ENCODE results near the gene CUBN.

Gene CUBN
- 33.3 to 40.5 reads per million in 2 donors for total RNA-seq

DNA sequence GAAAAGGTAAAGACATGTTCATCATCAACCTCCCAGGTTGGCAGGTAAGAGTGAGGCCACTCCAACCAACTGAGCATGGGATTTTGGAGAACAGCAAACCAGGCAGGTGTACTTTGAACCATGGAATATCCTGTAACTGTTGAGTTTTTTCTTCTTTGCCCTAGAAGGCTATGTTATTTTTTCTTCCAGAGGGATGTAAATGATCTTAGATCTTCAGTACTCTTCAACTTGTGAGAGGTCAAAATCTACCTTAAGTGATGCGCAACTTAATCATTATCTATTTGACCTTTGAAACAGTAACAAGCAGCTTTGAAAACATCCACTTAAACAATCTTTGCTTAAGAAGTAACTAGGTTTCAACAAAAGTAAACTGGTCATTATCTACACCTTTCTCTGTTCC is at the start of gene CUBN:
CUBN (minus strand) TSS at position 71 of the 400 bp plus-strand sequence; CDS start at position 25, 46 bp downstream.
- DNase-seq = no peak

DNA sequence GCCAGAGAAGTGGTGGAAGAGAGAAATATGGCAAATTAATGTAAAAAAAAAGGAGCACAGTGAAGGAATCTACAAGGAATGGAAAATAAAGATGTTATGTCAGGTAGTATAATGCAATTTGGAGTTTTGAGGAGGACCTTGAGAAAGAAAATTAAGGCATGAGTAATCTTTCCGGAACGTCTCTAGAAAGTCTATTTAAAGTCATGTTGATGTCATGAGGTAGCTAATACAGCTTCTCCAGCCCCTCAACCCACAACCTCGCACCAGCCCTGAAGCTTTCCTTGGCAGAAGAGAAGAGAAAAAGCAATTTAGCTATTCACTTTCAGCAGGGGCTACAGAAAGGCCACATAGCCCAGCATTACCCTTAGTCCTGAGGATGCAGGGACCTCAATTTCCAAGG is 49.4 kb upstream of the CUBN start:
- DNase-seq = no peak

DNA sequence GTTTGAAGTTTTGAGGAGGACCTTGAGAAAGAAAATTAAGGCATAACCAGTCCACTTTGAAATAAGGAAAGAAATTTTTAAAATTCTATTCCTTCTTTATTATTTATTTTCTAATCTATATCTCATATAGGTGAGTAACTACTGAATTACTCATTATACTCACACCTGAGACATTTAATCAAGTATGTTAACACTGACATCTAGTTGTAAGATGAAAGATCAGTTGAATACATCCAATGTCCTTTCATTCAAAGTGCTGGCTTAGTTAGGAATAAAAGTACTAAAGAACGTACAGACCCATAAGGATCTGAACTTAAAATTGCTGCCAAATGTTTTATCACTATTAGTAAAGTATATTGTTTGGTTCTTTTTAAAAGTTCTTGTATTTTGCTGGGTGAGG is 48.4 kb upstream of the CUBN start:
- no peak for DNase-seq

DNA sequence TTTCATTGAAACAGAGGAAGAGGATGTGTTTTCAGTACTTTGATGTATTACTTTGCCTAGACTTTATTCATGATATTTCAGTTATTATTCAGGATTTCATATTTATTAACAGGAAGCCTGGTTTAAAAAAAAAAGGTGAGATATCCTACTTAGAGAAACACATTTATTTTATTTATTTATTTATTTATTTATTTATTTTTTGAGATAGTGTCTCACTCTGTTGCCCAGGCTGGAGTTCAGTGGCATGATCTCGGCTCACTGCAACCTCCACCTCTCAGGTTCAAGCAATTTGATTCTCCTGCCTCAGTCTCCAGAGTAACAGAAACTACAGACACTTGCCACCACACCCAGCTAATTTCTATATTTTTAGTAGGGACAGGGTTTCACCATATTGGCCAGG is 47.4 kb upstream of the CUBN start:
- no peak for DNase-seq

DNA sequence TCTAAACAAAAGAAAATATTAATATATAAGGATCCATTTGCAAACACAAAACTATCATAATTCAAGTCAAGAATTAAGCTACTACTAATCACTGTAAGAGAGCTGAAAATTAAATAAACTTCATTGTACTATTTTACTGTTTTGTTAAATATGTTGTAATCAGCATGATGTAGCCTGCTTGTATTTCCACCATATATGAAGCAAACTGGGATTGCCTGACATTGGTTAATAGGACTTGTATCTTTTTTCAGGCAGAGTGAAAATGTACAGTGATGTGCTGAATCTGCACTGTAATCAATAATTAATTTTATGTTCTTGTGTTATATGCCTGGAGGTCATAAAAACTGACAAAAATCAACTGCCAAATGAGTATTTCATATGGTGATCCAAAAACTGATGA is 46.5 kb upstream of the CUBN start:
- DNase-seq = no peak

DNA sequence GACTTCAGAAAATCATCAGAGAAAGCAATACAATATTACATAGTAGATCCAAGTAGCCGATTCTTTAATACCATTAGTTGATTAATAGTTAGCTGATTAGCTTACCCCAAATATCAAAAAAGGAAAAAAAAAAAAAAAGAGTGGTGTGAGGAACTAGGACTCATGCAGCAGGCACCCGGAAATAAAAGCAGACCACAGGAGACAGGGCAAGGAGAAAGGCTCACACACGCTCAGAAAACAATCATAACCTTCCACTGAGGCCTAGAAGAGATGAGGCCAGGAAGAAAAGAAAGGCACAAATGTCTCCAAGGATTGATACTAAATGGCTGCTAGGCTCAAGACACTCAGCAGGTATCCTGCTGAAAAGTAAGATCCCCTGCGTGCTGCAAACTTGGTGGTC is 45.9 kb upstream of the CUBN start:
- DNase-seq = no peak

DNA sequence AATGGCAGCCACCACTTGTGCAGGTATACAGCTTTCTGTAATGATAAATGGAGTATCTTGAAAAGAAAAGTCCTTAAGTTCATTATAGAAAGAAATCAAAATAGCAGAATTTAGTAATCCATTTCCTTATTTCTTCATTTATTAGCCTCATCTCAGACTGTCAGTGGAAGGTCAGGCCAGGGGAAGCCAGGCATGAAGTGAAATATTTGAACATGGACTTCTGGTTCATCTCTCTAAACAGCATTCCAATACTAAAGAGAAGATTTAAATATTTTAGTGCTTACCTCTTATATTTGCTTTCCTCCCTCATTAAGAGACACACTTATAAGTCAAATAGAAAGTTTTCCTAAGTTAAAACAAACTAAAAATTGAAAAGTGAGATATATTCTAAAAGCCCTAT is 45.0 kb upstream of the CUBN start:
- no peak for DNase-seq

DNA sequence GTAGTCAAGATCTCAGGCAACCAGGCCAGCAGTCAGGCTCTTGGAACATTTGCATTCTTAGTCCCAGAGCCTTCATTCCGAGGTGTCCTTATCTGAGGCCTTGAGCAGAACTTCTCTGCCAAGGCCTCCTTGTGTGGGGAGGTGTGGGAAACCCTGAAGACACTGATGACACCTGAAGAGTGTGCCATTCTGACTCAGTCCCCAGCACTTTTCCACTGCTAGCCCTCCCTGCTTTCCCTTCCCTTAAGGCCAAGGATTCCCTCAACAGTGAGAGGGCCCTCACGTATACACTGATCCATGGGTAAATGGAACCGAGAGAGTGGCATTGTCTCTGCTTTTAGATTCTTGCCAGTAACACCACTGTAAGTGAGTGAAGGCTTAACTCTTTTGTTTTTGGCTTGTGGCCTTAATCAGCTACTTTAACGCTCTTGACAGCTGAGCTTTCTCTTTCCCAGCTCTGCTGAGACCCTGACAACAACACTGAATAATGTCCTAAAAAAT is 41.6 kb upstream of the CUBN start:
- DNase-seq = no peak

DNA sequence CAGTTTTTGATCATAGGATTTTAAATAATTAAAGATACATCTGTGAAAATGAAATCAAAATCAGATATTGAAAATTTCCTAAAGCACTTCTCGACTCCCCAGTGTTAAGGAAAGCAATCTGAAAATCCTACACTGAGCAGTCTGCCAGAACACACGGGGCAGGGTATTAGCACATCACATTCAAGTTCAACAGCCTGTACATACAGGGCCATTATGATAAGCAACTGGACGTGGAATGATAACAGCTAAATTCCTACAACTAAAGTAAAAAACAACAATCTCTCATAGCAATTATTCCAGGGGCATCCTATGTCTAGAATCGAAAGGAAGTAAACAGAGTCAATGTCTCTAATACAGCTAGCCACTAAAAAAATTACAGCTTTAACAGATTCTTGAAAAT is 40.2 kb upstream of the CUBN start:
- DNase-seq = no peak

DNA sequence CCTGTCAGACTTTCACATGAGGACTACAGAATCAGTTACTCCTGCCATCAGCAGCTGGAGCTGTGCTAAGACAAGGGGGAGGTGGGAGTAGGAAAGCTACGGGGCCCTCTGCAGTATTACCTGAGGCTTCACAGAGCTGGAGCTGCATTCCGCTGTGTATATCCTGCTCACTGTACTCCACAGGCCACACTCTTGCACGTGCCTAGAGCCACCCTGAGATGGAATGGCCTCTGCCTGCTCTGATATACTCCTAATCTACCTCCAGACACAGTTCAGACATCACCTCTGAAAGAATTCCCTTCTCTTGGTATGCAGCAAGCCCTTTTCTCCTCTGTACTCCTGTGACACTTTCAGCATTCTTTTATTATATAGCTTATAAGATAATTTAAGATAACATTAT is 37.1 kb upstream of the CUBN start:
- no peak for DNase-seq

DNA sequence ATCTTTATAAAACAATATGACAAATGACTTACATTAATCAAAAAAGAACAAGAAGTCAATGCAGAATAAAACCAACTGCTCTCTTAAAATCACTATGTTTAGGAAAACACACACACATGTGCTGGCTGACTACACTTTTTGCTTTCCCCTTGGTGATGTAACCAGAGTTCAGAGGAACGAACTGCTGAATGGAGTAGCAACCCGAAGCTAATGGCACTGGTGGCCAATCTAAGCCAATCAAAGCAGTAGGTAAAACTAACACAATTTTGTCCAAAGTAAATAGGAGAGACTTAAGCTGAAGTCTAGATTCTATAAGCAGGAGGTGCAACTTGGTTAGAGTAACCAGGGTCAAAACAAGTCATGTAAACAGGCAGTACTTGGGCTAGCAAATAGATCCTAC is 33.2 kb upstream of the CUBN start:
- no peak for DNase-seq

DNA sequence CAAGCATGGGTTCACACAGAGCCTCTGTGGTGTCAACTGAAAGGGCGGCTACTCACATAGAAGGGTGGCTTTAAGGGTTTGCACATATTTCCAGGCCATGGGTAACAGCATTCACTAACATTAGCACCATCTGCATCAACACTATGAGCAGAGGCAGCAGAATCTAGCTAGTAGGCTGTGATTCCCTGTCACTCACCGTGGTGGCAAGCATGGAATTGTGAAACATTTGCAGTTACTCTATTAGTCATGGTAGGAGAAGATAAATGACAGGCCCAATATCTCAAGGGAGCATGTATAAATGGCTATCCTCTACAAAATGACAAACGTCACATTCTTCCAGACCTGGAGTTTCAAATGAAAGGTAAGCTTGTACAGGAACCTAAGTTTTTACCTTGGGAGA is 32.2 kb upstream of the CUBN start:
- DNase-seq = no peak

DNA sequence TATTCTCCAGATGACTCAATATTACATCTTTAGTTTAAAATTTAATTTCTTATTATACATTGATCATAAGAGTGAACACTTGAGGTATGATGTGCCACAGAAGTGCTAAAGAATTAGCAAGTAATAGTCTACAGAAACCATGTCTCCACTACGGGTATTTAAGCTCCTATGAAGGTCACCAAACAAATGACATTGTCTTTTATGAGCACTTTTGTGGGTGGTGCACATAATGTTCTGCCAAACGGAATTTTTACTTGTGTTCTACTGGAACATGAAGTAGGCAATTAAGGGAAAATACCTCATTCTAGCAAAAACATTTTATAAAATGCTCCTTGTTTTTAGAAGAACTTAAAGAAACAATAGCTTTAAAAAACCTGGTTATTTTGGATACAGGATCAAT is 27.4 kb upstream of the CUBN start:
- DNase-seq = no peak

DNA sequence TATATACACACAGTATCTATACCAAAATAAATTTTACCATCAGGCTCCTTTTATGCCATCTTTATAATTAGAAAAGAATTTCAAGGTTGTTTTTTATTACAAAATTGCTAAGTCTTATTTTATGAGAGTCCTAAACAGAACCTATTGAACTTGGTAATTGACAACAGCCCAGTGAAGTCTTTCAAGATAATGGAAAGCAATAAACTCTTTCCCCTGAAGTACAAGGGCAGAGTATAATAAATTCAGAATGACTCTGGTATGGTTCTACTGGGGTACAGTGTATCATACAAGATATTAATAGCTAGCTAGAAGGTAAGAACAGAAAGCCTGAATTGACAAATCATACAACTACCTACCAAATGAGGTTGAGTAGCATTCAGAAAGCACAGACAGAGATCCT is 26.2 kb upstream of the CUBN start:
- no peak for DNase-seq

DNA sequence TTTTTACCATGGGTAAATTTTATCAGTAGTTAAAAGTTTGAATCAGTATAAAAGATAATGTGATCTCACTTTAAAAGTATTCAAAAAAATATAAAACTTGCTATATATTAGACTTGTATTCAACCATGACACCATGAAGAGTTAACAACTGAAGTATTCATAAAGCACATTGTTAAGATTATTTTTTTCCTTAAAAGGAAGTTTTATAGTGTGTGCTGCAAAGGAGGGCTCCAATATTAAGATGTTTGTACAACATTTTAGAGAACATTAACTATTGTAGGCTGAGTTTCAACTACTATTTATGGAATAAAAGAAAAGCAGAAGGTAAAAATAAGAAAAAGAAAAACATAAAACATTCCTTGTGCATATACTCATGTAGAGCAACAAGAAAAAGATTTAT is 24.5 kb upstream of the CUBN start:
- DNase-seq = no peak

DNA sequence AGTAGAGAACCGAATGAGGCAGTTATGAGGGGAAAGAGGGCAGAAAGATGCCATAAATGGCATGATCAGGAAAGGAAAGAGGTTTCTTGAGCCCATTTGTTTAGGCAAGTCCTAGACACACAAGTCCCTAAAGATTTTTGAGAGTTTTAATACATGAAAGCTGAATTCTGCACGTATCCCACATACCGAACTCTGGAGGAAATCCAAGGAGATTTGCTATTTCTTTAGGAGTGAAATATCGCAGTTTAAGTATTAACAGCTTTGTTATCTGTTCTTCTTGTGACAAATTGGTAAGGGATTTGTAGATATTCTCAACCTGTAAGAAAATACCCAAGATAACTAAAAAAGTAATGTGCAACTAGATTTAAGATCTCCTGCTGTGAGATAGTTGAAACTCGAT is 23.7 kb upstream of the CUBN start:
- DNase-seq = no peak

DNA sequence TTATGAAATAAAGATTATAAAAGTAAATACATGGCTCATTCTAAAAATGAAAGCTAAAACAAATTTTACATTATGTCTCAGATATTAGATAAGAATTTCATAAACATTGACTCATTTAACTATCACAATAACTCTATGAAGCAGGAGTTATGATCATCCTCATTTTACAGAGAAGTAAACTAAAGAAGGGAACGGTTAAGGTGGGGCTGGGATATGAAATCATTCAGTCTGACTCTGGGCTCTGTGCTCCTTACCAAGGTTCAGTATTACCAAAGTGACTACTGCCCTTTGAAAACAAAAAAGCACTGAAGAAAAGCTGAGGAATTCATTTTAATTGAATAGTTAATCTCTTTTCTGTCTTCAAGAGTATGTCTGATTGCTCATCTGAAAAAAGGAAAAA is 22.1 kb upstream of the CUBN start:
- DNase-seq = no peak

DNA sequence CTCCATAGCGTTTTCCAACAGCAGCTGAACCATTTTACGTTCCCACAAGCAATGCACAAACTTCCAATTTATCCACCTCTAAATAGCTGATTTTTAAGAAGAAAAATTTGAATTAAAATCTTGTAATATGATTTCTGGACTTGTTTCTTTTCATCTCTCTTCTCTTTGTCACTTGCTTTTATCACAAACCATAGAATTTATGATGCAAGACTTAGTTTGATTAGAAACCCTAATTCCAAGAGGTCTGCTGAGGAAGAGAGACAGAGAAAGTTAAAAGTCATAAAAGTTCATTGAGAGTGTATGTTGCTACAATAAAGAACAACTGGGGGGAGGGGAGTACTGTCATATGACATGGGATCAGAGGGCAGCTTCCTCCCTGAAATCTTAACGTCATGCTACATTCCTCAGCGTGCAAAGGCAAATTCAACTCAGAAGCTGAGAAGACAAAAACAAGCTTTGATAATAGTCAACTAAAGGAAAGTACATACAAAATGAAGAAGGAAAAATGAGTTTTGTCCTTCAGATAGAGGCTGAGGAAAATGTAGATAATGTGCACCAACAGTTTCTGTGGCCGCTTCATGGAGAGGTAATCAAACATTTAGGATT is 18.4 kb upstream of the CUBN start:
- DNase-seq = no peak

DNA sequence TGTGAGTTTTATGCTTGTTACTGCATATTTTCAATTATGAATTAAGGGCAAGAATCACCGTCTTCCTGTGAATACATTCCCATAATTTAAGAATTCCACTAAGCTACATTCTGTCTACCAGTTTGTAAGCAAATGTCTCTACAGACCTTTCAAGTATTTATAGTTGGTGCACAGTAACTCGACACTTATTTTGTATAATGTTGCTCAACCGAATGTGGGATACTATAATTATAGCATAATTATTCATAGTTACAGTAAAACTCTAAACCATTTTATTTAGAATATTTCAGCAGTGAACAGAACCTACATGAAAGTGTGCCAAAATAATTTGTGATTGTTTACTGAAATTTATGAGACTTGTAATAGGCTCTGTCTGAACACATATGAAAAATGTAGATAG is 17.3 kb upstream of the CUBN start:
- DNase-seq = no peak

DNA sequence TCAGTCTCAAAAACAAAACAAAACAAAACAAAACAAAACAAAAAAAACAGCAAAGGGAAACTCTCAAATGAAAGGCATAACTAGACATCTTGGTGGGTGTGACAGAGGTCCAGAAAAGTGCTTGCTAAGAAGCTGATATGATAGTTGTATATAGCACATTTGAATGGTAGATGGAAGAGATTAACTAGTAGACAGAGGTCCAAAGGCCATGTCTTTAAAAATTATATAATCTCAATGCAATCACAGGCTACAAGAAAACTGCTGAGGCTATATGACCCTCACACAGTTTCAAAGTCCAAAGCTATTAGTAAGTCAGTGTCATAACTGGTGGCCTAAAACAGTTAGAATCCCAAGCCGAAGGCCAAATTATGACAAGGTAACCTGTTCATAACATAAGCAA is 15.6 kb upstream of the CUBN start:
- no peak for DNase-seq

DNA sequence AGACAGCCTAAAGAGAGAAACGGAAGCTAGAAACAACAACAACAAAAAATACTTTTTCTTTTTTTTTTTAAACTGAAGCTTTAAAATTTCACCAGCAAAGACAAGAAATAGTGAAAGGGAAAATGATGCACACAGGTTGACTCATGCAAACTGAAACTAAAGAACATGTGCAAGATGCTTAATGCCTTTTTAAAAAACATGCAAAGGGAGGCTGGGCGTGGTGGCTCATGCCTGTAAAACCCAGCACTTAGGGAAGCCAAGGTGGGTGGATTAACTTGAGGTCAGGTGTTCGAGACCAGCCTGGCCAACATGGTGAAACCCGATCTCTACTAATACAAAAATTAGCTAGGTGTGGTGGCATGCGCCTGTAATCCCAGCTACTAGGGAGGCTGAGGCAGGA is 15.1 kb upstream of the CUBN start:
- no peak for DNase-seq

DNA sequence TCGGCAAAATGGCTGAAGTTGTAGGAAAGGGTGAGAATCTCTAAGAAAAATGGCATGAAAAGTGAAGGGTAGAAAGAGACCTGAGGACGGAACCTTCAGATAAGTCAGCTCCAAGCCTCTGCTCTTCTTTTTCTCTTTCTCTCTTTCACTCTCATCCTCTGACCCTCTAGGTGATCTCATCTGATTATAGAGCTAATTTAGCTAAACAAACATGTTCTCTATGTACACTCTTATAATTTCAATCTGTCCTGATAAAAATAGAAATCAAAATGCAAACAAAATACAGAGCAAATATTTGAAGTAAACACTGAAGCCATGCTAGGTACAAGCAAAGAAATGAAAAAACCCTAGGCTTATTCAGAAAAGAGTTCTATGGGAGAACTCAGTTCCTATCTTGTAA is 14.4 kb upstream of the CUBN start:
- no peak for DNase-seq

DNA sequence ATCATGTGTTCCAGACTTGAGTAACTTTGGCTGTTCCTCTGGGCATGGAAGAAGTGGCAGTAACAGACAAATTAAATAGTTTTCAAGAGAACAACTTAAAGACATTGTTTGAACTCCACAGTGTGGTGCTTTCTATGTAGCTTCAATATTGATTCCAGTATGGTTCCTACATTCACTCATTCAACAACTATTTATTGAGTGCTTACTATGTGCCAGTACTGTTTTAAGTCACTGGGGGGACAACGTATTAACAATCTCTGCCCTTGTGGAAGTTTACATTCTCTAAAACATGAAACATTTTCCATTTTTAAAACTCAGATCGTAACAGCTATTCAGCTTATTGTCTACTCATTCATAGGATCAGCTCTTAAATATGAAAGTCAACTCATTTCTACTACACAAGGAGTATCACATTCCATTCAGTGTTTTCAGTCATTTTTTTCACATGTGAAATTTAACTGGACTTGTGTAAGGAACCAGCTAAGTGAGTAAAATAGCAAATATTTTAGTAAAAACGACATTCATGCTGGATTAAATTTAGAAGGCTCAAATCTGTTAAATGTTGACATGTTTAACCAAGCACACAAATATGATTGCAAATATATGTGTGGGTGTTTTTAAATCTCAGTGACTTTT is 13.6 kb upstream of the CUBN start:
- DNase-seq = no peak

DNA sequence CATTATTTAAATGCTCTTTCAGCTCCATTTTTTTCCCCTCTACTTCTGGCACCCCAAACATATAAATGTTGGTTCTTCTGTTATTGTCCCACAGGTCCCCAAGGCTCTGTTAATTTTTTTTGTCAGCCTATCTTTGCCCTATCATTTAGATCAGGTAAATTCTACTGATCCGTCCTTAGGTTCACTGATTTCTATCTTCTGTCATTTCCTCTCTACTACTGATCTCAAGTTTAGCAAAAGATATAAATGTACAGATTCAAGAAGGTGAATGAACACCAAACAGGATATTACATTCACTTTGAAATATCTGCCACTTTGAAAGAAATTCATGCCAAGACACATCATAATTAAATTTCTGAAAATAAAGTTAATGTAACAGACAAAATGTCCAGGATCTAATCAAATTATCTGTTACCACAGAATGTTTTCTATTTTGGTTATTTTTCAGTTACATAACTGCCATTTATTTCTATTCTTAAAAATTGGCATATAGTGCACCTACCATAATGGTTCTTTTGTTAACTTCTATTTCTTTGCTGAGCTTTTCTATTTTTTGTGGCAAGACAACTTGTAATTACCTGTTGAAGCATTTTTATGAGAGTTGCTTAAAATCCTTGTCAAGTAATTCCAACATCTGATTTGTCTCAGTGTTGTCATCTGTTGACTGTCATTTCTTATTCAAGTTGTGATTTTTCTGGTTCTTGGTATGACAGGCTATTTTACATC is 12.1 kb upstream of the CUBN start:
- no peak for DNase-seq

All from activated gamma-delta T cell (primary cell).